H9 (cell line): ENCODE measurements around the gene SLC4A3. TPM values are rescaled to one million over a fixed set of nuclear protein-coding genes. Genes with fewer than 3 reads are reported as not detected.

ENCODE experiments used
- DNase-seq: peaks from one replicate; pipeline ENCODE4 v3.0.0-alpha.2; 2017
- H2AFZ ChIP-seq: one replicate; pipeline ENCODE4 v1.6.1; 2013; ENCODE audit warnings: mild to moderate bottlenecking, low read length, control low read depth, moderate library complexity
- H2AK5ac ChIP-seq: 2 replicates; pipeline ENCODE4 v1.6.1; 2013; ENCODE audit warnings: low read length, control low read depth, mixed read lengths; ENCODE audit not compliant: insufficient read length
- H2BK120ac ChIP-seq: one replicate; pipeline ENCODE4 v1.6.1; 2013; ENCODE audit warnings: low read depth, mild to moderate bottlenecking, low read length, control low read depth, inconsistent platforms; ENCODE audit not compliant: poor library complexity, severe bottlenecking
- H2BK12ac ChIP-seq: 2 replicates; pipeline ENCODE4 v1.6.1; 2013; ENCODE audit warnings: low read length, control low read depth, mixed read lengths, low read depth; ENCODE audit not compliant: insufficient read length
- H2BK15ac ChIP-seq: 2 replicates; pipeline ENCODE4 v1.6.1; 2013; ENCODE audit warnings: low read depth, low read length, control low read depth
- H2BK20ac ChIP-seq: one replicate; pipeline ENCODE4 v1.6.1; 2013; ENCODE audit warnings: low read depth, mild to moderate bottlenecking, low read length, control low read depth, inconsistent platforms; ENCODE audit not compliant: poor library complexity, severe bottlenecking
- H2BK5ac ChIP-seq: 2 replicates; pipeline ENCODE4 v1.6.1; 2013; ENCODE audit warnings: low read length, control low read depth, mixed read lengths; ENCODE audit not compliant: insufficient read length
- H3K14ac ChIP-seq: 2 replicates; pipeline ENCODE4 v1.6.1; 2013; ENCODE audit warnings: low read length, control low read depth; ENCODE audit not compliant: insufficient read depth
- H3K18ac ChIP-seq: 2 replicates; pipeline ENCODE4 v1.6.1; 2013; ENCODE audit warnings: low read depth, mild to moderate bottlenecking, mixed read lengths, low read length, control low read depth; ENCODE audit not compliant: insufficient read length
- H3K23ac ChIP-seq: 2 replicates; pipeline ENCODE4 v1.6.1; 2013; ENCODE audit warnings: low read length, control low read depth, mixed read lengths, low read depth; ENCODE audit not compliant: insufficient read length
- H3K23me2 ChIP-seq: 2 replicates; pipeline ENCODE4 v1.6.1; 2013; ENCODE audit warnings: low read depth, mild to moderate bottlenecking, mixed read lengths, low read length, control low read depth; ENCODE audit not compliant: insufficient read length, poor library complexity, severe bottlenecking
- H3K27ac ChIP-seq: 2 replicates; pipeline ENCODE4 v1.5.1; 2013; ENCODE audit warnings: low read length, control low read depth, mixed read lengths, low read depth; ENCODE audit not compliant: insufficient read length
- H3K27me3 ChIP-seq: 2 replicates; pipeline ENCODE4 v1.6.1; 2013; ENCODE audit warnings: low read length, control low read depth, inconsistent platforms; ENCODE audit not compliant: insufficient read depth
- H3K4ac ChIP-seq: 2 replicates; pipeline ENCODE4 v1.6.1; 2013; ENCODE audit warnings: low read depth, mild to moderate bottlenecking, control low read depth, inconsistent platforms, low read length, moderate library complexity
- H3K4me1 ChIP-seq: 2 replicates; pipeline ENCODE4 v1.6.1; 2013; ENCODE audit warnings: low read length, control low read depth, inconsistent platforms; ENCODE audit not compliant: insufficient read depth
- H3K4me2 ChIP-seq: 2 replicates; pipeline ENCODE4 v1.6.1; 2013; ENCODE audit warnings: low read length, control low read depth, mixed read lengths; ENCODE audit not compliant: insufficient read length, insufficient read depth
- H3K56ac ChIP-seq: 2 replicates; pipeline ENCODE4 v1.6.1; 2013; ENCODE audit warnings: low read depth, mild to moderate bottlenecking, mixed read lengths, low read length, control low read depth; ENCODE audit not compliant: insufficient read length
- H3K79me1 ChIP-seq: 2 replicates; pipeline ENCODE4 v1.6.1; 2013; ENCODE audit warnings: low read depth, mild to moderate bottlenecking, moderate library complexity, low read length, control low read depth, inconsistent platforms; ENCODE audit not compliant: insufficient read depth, poor library complexity, severe bottlenecking
- H3K79me2 ChIP-seq: 2 replicates; pipeline ENCODE4 v1.6.1; 2013; ENCODE audit warnings: low read length, control low read depth, inconsistent platforms; ENCODE audit not compliant: insufficient read depth
- H3K9ac ChIP-seq: 2 replicates; pipeline ENCODE4 v1.6.1; 2013; ENCODE audit warnings: low read length, control low read depth, mixed read lengths; ENCODE audit not compliant: insufficient read length; ENCODE audit errors: extremely low read depth
- H3K9me3 ChIP-seq: one replicate; pipeline ENCODE4 v1.6.1; 2013; ENCODE audit warnings: low read depth, low read length, inconsistent platforms; ENCODE audit not compliant: control insufficient read depth
- H3T11ph ChIP-seq: one replicate; pipeline ENCODE4 v1.6.1; 2013; ENCODE audit warnings: mild to moderate bottlenecking, low read length, control low read depth, inconsistent platforms
- H4K20me1 ChIP-seq: one replicate; pipeline ENCODE4 v1.6.1; 2013; ENCODE audit not compliant: control insufficient read depth, insufficient read length, insufficient read depth
- H4K5ac ChIP-seq: 2 replicates; pipeline ENCODE4 v1.6.1; 2013; ENCODE audit warnings: low read depth, mild to moderate bottlenecking, mixed read lengths, low read length, control low read depth; ENCODE audit not compliant: insufficient read length
- H4K8ac ChIP-seq: replicated peaks from 2 replicates; pipeline ENCODE4 v1.6.1; 2013; ENCODE audit warnings: low read length, control low read depth, mixed read lengths, low read depth; ENCODE audit not compliant: insufficient read length
- H4K91ac ChIP-seq: 2 replicates; pipeline ENCODE4 v1.6.1; 2013; ENCODE audit warnings: low read depth, mild to moderate bottlenecking, moderate library complexity, mixed read lengths, low read length, control low read depth; ENCODE audit not compliant: insufficient read length
- H3K27ac Mint-ChIP-seq, 3 experiments: 2 replicates in 2 of 3; 3 replicates in 1 of 3; pipeline ENCODE4 v1.8.0; 2020 to 2021; ENCODE audit warnings: mixed read lengths in 3 of 3, mild to moderate bottlenecking in 1 of 3, moderate library complexity in 1 of 3
- H3K27me3 Mint-ChIP-seq: 2 replicates; pipeline ENCODE4 v1.8.0; 2021; ENCODE audit warnings: low read depth, mild to moderate bottlenecking, moderate library complexity, mixed read lengths
- H3K36me3 Mint-ChIP-seq, 3 experiments: 2 replicates in 2 of 3; 3 replicates in 1 of 3; pipeline ENCODE4 v1.8.0; 2020 to 2021; ENCODE audit warnings: low read depth in 3 of 3, mixed read lengths in 3 of 3; ENCODE audit not compliant: insufficient read depth in 1 of 3
- H3K4me1 Mint-ChIP-seq, 2 experiments: 2 replicates each; pipeline ENCODE4 v1.8.0; 2020; ENCODE audit warnings: mixed read lengths in 2 of 2
- H3K4me3 Mint-ChIP-seq, 2 experiments: 2 replicates in 1 of 2; 3 replicates in 1 of 2; pipeline ENCODE4 v1.8.0; 2020 to 2021; ENCODE audit warnings: mild to moderate bottlenecking in 2 of 2, mixed read lengths in 2 of 2, moderate library complexity in 1 of 2
- H3K9me3 Mint-ChIP-seq, 2 experiments: 2 replicates in 1 of 2; 3 replicates in 1 of 2; pipeline ENCODE4 v1.8.0; 2020; ENCODE audit warnings: mild to moderate bottlenecking in 2 of 2, mixed read lengths in 2 of 2, moderate library complexity in 1 of 2
- CTCF ChIP-seq: fragments of 200-600 bp; sonication (generic); conservative IDR thresholded peaks from 3 replicates; pipeline ENCODE4 v1.8.0; 2021; ENCODE audit warnings: antibody characterized with exemption, mild to moderate bottlenecking
- WGBS: extraction: QIAGEN DNeasy Blood & Tissue Kit; methylation state at CpG from one replicate; pipeline ENCODE4 v1.1.7; 2013; ENCODE audit warnings: missing lambda C conversion rate, low lambda C conversion rate, mixed read lengths; ENCODE audit not compliant: insufficient read length; ENCODE audit errors: extremely low coverage; 5-methylcytosine and 5-hydroxymethylcytosine counted together
- total RNA-seq: library from RNA; stranded (reverse); gene quantifications from 2 replicates; pipeline ENCODE4 v1.2.1, GENCODE V29; 2021

SLC4A3 gene
- total RNA-seq, 1 experiment from 2014 or later, result 11.1 TPM

- Histone ChIP-seq H2BK120ac (no peak overlapping the region), H3K27ac (no peak overlapping the region), H3K23ac (no peak overlapping the region), H3K27me3 (no peaks in the 10 kb centered on the region), H3K56ac (no peak overlapping the region), H3K18ac (no peak overlapping the region), H3K4me2 (no peak overlapping the region), H3K4me1 (no peaks in the 10 kb centered on the region; the same call in 1 of the 2 replicates), H2BK20ac (no peak overlapping the region), H3K14ac (no peak overlapping the region), H3K9ac (no peak overlapping the region), H4K20me1 (no peaks in the 10 kb centered on the region), H3K79me2 (no peaks in the 10 kb centered on the region), H2AFZ (no peak overlapping the region), H4K8ac (no peak overlapping the region), H2BK12ac (no peak overlapping the region), H2AK5ac (no peak overlapping the region), H3K9me3 (no peaks in the 10 kb centered on the region), H2BK15ac (no peak overlapping the region), H3K79me1 (no peaks in the 10 kb centered on the region), H3K23me2 (no peaks in the 10 kb centered on the region), H2BK5ac (no peak overlapping the region), H4K91ac (no peak overlapping the region), H4K5ac (no peak overlapping the region), H3T11ph (no peak overlapping the region), H3K4ac (no peak overlapping the region)
- no CpG with 5 or more reads among the region's 3 CpGs for WGBS
- no peak for DNase-seq
- Mint-ChIP-seq H3K27me3 (peaks cover 8% of the 10 kb centered on the region), H3K36me3 (peaks cover 2 to 17% (median 9%) of the 10 kb centered on the region in 3 experiments; a peak in 6 of 7 replicates), H3K27ac (no peak overlapping the region), H3K4me3 (no peak overlapping the region), H3K4me1 (peaks cover 2 to 10% of the 10 kb centered on the region in 2 experiments), H3K9me3 (peaks cover 12 to 15% of the 10 kb centered on the region in 2 experiments)
- TF ChIP-seq CTCF, result no peak
Observed at GRCh38 chr2:219679041-219679440, 51.6 kb downstream of the SLC4A3 start.
